Right lobe of liver (tissue), 4 donors: ENCODE results near the gene TRIM41.

ENCODE experiments used
- CTCF ChIP-seq, 4 donors: fragments of 200-600 bp in 3 of 4; fragments of 450-650 bp in 1 of 4; IDR thresholded peaks; one replicate each; pipeline versions ENCODE4 v1.5.1 to v1.8.0; 2016 to 2022; ENCODE audit warnings: antibody characterized with exemption in 4 of 4, mild to moderate bottlenecking in 2 of 4
- POLR2A ChIP-seq: fragments of 450-650 bp; IDR thresholded peaks from one replicate; pipeline ENCODE4 v1.6.1; 2017; ENCODE audit warnings: antibody characterized with exemption, mild to moderate bottlenecking
- donor health status: DM: no; HTN: no; CAD: no.
- donor health status: DM: no; HTN: no; CAD: no.
- donor health status: DM: no; HTN: yes; CAD: no.

GRCh38 chr5:181189363-181189961 is 33.6 kb upstream of the TRIM41 start:
- TF ChIP-seq POLR2A: no peak
- no peak for TF ChIP-seq CTCF (IDR thresholded peaks at IDR 0.05)
